Caco-2 (cell line): ENCODE data around the gene GIT2. TPM values are rescaled to one million over a fixed set of nuclear protein-coding genes. Genes with fewer than 3 reads are reported as not detected.
A peak's percentile ranks its signal among the peaks of the same experiment; 100 is the strongest.

Source experiments
- BruUV-seq: library from RNA; stranded (reverse); fragments of 400-500 nt; replicated peaks from 2 replicates; lab custom pipeline; 2021; lab: Mats Ljungman, UMichigan
- CTCF ChIA-PET: fragments of 300-600 bp; sonication (Branson Sonifier 250); formaldehyde crosslinking; loops from one replicate; lab custom pipeline; 2022; ENCODE audit warnings: antibody characterized with exemption; lab: Charles Lee
- POLR2A ChIA-PET: fragments of 300-600 bp; sonication (Branson Sonifier 250); formaldehyde crosslinking; loops from one replicate; lab custom pipeline; 2022; ENCODE audit warnings: antibody characterized with exemption; lab: Charles Lee
- DNase-seq, 2 experiments: peaks; one replicate each; pipeline versions ENCODE4 v3.0.0 to v3.0.0-alpha.2; 2020 to 2022
- H3K27me3 ChIP-seq: replicated peaks from 2 replicates; pipeline ENCODE4 v1.6.0; 2011; ENCODE audit warnings: low read length; ENCODE audit not compliant: control insufficient read depth, insufficient read depth
- H3K36me3 ChIP-seq: 2 replicates; pipeline ENCODE4 v1.5.1; 2011; ENCODE audit warnings: low read length; ENCODE audit not compliant: control insufficient read depth, insufficient read depth
- H3K4me1 ChIP-seq: fragments of 250-450 bp; sonication (Bioruptor Pico); 2 replicates; pipeline ENCODE4 v1.5.1; 2020; ENCODE audit warnings: mild to moderate bottlenecking
- H3K4me3 ChIP-seq: 2 replicates; pipeline ENCODE4 v1.5.1; 2011; ENCODE audit warnings: low read depth, mild to moderate bottlenecking, control low read depth, low read length
- H3K9me3 ChIP-seq: fragments of 250-450 bp; sonication (Bioruptor Pico); 2 replicates; pipeline ENCODE4 v1.5.1; 2020; ENCODE audit warnings: mild to moderate bottlenecking, moderate library complexity
- H3K27ac Mint-ChIP-seq: one replicate; pipeline ENCODE4 v1.8.0; 2022; ENCODE audit warnings: mixed read lengths; ENCODE audit not compliant: unreplicated experiment
- H3K27me3 Mint-ChIP-seq: one replicate; pipeline ENCODE4 v1.8.0; 2022; ENCODE audit warnings: mixed read lengths; ENCODE audit not compliant: insufficient read depth, unreplicated experiment
- H3K36me3 Mint-ChIP-seq: one replicate; pipeline ENCODE4 v1.8.0; 2022; ENCODE audit warnings: mild to moderate bottlenecking, mixed read lengths; ENCODE audit not compliant: insufficient read depth, unreplicated experiment
- H3K4me1 Mint-ChIP-seq: one replicate; pipeline ENCODE4 v1.8.0; 2022; ENCODE audit warnings: low read depth, mixed read lengths; ENCODE audit not compliant: unreplicated experiment
- H3K4me3 Mint-ChIP-seq: one replicate; pipeline ENCODE4 v1.8.0; 2022; ENCODE audit warnings: mild to moderate bottlenecking, moderate library complexity, mixed read lengths; ENCODE audit not compliant: unreplicated experiment
- H3K9me3 Mint-ChIP-seq: one replicate; pipeline ENCODE4 v1.8.0; 2022; ENCODE audit warnings: mixed read lengths; ENCODE audit not compliant: unreplicated experiment
- CTCF ChIP-seq, 2 experiments: fragments of 200-600 bp in 1 of 2; IDR thresholded peaks; 1 replicate in 1 of 2; 2 replicates in 1 of 2; pipeline versions ENCODE4 v1.5.1 to v1.8.0; 2011 to 2022; ENCODE audit warnings: antibody characterized with exemption in 1 of 2, control low read depth in 1 of 2, inconsistent platforms in 1 of 2, low read depth in 1 of 2, low read length in 1 of 2, mild to moderate bottlenecking in 1 of 2, moderate library complexity in 1 of 2; ENCODE audit not compliant: insufficient read depth in 1 of 2, severe bottlenecking in 1 of 2, unreplicated experiment in 1 of 2
- intact Hi-C: fragments of 100-400 bp; cut with micrococcal nuclease; formaldehyde crosslinking; loops from one replicate; pipeline ENCODE4 v1.10.0; 2022; ENCODE audit not compliant: unreplicated experiment
- total RNA-seq: library from RNA; stranded (reverse); gene quantifications from 2 replicates; pipeline ENCODE4 v1.2.3, GENCODE V29; 2022

Gene GIT2
- total RNA-seq, 1 experiment from 2014 or later, result 29.3 TPM

- TF ChIP-seq CTCF (IDR thresholded peaks at IDR 0.05; ENCODE audit: insufficient read depth in 1 of 2, low read depth in 1 of 2, low read length in 1 of 2, severe bottlenecking in 1 of 2, unreplicated experiment in 1 of 2), result peak; percentile 15 to 40
- CTCF ChIA-PET, result interaction anchor here (1.5 kb wide), 1 partner anchor 35 kb away, joined by 5 read pairs; no protein-coding TSS in a partner anchor
- Mint-ChIP-seq H3K4me1 (peaks cover 30% of the 10 kb centered on the region), H3K9me3 (no peaks in the 10 kb centered on the region), H3K4me3 (peak within 1 kb of the TSS; percentile 71), H3K36me3 (peaks cover 4% of the 10 kb centered on the region), H3K27ac (peak within 1 kb of the TSS; percentile 87), H3K27me3 (no peaks in the 10 kb centered on the region)
- Histone ChIP-seq H3K4me3 (peak within 1 kb of the TSS; percentile 89), H3K36me3 (no peaks in the 10 kb centered on the region), H3K27me3 (no peaks in the 10 kb centered on the region; the same call in 1 of the 2 replicates), H3K9me3 (no peaks in the 10 kb centered on the region), H3K4me1 (peaks cover 24% of the 10 kb centered on the region)
- DNase-seq, result peak; percentile 83 to 94
- POLR2A ChIA-PET, result no interaction called here
- no TSS peak for BruUV-seq
- intact Hi-C loops, result loop anchor here (1.0 kb wide), 2 partner anchors 27 to 75 kb away; no protein-coding TSS in a partner anchor
These were observed 115.9 kb downstream of the GIT2 start, which contains the start of gene GLTP for GRCh38 chr12:109880043-109880931. GLTP (minus strand) TSS chr12:109880541; CDS start chr12:109880374, 167 bp downstream.

Other genes with a start within 250 kb of the GIT2 start
- gene TRPV4, start 163.0 kb downstream of the GIT2 start, total RNA-seq, result not detected in 2 replicates
- gene GLTP, start 115.8 kb downstream of the GIT2 start, total RNA-seq, result 12.2 and 14.9 TPM in 2 replicates
- gene TCHP, start 96.1 kb downstream of the GIT2 start, total RNA-seq, result 17.7 and 19.5 TPM in 2 replicates
- gene ANKRD13A, start 3.1 kb upstream of the GIT2 start, total RNA-seq, result 42.2 and 47.2 TPM in 2 replicates
- gene C12orf76, start 52.2 kb upstream of the GIT2 start, total RNA-seq, result 10.8 and 11.9 TPM in 2 replicates
- gene IFT81, start 128.0 kb upstream of the GIT2 start, total RNA-seq, result 5.9 and 6.3 TPM in 2 replicates